NCI-H446 treated with DMSO at 0.1 percent for 48 hours (cell line): Measurements from ENCODE around the gene PACS1.

Experiments
- DNase-seq: peaks from one replicate; lab custom pipeline; 2025; lab: John Stamatoyannopoulos, UW

Gene PACS1

GRCh38 chr11:66050581-66051231 lies 19.4 kb upstream of the PACS1 start:
- no peak for DNase-seq

- DNase-seq = no peak
Observed at GRCh38 chr11:66051371-66051765, 18.7 kb upstream of the PACS1 start.

DNA sequence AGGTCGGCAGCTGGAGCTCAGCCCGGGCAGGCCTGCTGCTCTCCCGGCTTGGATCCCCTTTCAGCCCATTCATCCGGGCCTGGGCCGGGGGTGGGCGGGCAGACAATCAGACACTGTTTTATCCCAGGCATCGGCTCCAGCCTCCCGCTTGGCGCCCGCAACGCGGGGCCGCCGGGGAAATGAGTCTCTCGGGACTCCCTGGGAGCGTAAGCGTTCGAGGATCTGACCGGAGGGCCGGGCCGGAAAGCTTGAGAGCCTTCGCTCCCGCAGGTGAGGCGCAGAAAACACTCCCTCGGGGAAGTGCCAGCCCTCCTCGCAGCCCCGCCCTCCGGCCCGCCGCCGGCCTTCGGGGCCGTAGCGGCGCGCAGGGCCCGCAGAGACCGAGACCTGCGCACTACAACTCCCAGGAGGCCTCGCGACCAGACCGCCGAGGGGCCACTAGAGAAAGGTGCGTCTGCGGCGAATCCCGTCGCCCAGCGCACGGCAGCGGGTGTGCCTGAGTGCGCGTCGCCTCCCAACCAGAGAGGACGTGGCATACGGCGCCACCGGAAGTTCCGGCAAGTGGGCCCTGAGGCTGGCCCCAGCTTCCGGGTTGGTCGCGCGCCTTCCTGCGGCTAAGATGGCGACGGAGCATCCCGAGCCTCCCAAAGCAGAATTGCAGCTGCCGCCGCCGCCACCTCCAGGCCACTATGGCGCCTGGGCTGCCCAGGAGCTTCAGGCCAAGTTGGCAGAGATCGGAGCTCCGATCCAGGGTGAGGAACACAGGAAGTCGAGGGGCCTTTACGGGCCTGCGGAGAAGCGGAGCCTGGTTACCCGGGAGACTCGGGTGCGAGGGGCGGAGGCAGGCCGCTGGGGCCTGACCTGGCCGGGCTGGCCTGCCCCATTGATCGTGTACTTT lies 18.1 kb upstream of the PACS1 start, which contains the start of gene SF3B2:
Gene SF3B2, plus strand, starts transcription at position 599 of the 898 bp plus-strand sequence. Its CDS starts 21 bp downstream, at position 620.
- peak; percentile 98 for DNase-seq

GRCh38 chr11:66052664-66052982 lies 17.4 kb upstream of the PACS1 start:
- no peak for DNase-seq

GRCh38 chr11:66055021-66055420 lies 15.1 kb upstream of the PACS1 start:
- no peak for DNase-seq

GRCh38 chr11:66056501-66056900 lies 13.6 kb upstream of the PACS1 start:
- DNase-seq = no peak

GRCh38 chr11:66059966-66060680 lies 9.9 kb upstream of the PACS1 start:
- no peak for DNase-seq

DNA sequence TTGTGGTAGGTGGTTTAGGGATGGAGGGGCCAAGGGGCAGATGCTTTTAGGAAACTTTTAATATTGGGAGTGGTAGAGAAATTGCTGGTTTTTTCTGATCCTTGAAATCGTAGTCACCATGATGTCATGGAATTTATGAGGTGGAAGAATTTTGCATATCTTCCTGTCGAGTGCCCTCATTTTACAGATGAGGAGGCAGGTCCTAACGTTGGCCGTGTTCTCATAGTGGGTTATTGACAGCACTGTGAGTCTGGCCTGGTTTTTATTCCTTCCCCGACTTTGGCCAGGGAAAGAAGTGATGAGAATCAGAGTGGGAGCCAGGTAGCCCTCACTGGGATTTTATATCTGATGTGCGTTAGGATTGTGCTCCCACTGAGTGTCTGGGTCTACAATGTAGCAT lies 8.8 kb upstream of the PACS1 start:
- DNase-seq = no peak

DNA sequence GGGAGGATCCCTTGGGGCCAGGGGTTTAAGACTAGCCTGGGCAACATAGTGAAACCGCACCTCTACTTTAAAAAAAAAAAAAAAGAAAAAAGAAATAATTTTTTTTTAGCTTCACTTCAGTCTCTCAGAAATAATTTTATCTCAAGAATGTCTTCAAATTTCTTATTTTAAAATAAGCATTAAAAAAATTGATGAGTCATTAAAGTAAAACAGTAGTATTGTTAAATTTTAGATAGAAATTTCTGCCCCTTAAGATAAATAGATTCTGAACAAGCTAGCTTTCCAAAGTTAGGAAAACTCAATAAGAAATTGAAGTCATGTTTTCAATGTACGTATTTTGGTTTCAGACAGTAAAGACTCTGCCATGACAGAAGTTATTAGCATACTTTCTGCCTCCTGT lies 7.7 kb upstream of the PACS1 start:
- no peak for DNase-seq

GRCh38 chr11:66063900-66064299 lies 6.2 kb upstream of the PACS1 start:
- no peak for DNase-seq

DNA sequence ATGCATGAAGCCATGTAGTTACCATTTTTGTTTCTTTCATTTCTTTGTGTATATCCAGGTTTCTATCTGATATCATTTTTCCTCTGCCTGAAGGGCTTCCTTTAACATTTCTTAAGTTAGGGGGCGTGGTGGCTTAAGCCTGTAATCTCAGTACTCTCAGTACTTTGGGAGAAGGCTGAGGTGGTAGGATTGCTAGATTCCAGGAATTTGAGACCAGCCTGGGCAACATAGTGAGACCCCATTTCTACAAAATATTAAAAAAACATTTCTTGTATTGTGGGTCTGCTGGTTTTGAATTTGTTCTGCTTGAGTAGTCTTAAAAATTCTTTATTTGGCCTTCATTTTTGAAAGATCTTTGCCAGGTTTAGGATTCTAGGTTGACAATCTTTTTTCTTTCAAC lies 5.5 kb upstream of the PACS1 start:
- DNase-seq = no peak

GRCh38 chr11:66066751-66067150 lies 3.3 kb upstream of the PACS1 start:
- no peak for DNase-seq

- DNase-seq = no peak
Observed at GRCh38 chr11:66067640-66068039, 2.4 kb upstream of the PACS1 start.

- peak; percentile 47 for DNase-seq
Observed at GRCh38 chr11:66068154-66068821, 1.8 kb upstream of the PACS1 start.

DNA sequence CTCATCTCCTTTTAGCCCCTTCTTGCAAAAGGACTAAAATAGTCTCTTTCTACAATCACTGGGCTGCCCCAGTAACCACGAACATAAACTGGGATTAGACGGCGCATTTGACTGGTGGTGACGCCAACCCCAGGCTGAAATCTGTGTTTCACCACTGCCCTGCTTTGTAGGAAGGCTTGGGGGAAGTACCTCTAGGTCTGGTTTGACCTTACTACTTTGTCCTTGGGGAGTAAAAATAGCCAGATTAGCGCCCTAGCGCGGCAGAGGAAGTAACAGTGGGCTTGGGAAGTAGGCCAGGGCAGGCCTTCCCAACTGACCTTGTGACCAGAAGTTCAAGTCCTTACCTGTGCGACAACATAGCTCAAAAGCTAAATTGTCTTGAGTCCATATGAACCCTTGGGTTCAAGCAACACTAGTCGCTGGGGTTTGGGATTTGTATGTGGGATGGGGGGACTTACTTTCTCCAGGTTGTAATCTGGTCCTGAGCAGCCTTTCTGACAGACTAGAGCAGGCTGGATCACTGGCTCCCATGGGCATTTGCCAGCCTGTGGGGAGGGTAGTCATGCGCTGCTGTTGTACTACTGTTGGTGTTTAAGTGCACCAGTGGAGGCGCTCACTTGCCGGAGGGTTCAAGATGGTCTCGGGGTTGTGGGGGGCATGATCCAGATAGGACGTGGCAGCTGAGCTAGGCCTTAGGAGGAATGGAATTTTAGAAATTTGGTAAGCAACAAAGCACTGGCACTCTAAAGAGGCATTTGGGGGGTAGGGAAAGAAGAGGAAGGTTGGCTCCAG lies 953 bp upstream of the PACS1 start:
- DNase-seq = no peak

- DNase-seq = no peak
Observed at GRCh38 chr11:66070604-66071380, 720 bp downstream of the PACS1 start.

DNA sequence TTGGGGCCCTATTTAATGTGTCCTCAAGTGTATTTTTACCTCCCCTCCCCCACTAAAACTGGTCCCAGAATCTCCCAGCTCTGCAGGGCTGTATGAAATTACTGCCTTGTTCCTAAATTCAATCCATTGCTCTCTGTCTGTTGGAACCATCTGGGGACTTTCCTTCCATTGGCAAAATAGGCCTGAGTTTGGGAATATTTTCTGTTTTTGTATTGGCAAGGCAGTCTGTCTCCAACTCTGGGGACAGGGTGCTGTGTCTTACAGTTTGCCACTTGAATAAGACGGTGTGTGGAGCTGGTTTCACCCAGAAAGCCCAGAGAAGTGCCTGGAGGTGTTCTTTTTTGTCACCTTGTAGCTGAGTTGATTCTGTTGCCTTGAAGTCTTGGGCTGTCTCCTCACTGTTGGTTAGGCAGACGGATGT lies 1.3 kb downstream of the PACS1 start:
- no peak for DNase-seq

GRCh38 chr11:66072081-66072480 lies 2.0 kb downstream of the PACS1 start:
- DNase-seq = no peak

GRCh38 chr11:66072518-66072917 lies 2.4 kb downstream of the PACS1 start:
- no peak for DNase-seq

DNA sequence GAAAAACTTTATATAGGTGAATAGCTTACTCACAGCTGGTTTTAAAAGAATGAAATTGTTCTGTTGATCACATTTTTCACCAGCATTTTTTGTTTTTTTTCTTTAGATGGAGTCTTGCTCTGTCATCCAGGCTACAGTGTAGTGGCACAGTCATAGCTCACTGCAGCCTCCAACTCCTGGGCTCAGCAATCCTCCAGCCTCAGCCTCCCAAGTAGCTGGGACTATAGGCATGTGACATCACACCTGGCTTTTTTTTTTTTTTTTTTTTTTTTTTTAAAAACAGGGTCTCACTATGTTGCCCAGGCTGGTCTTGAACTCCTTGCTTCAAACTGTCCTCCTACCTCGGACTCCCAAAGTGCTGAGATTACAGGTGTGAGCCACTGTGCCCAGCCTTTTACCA lies 3.6 kb downstream of the PACS1 start:
- DNase-seq = no peak

GRCh38 chr11:66075273-66075672 lies 5.2 kb downstream of the PACS1 start:
- DNase-seq = no peak
